Mucosa of descending colon (tissue), 3 donors: ENCODE results near the gene SAMD5. TPM values are rescaled to one million over a fixed set of nuclear protein-coding genes. Genes with fewer than 3 reads are reported as not detected.

ENCODE experiments used
- ATAC-seq: fragments of 200-7000 bp; cut with Tn5 transposase; one replicate; pipeline ENCODE4 v1.9.1; 2020; ENCODE audit warnings: mild to moderate bottlenecking, moderate library complexity
- DNase-seq, 3 donors: peaks; one replicate each; pipeline ENCODE4 v3.0.0-alpha.2; 2020
- H3K36me3 ChIP-seq: fragments of 200-600 bp; one replicate; pipeline ENCODE4 v1.8.0; 2021; ENCODE audit warnings: low read depth, mild to moderate bottlenecking
- H3K4me1 ChIP-seq: fragments of 200-600 bp; one replicate; pipeline ENCODE4 v1.8.0; 2021; ENCODE audit warnings: low read depth, mild to moderate bottlenecking
- H3K4me3 ChIP-seq: fragments of 200-600 bp; one replicate; pipeline ENCODE4 v1.8.0; 2021; ENCODE audit warnings: mild to moderate bottlenecking
- H3K9me3 ChIP-seq: fragments of 200-600 bp; one replicate; pipeline ENCODE4 v1.8.0; 2021; ENCODE audit warnings: mild to moderate bottlenecking
- CTCF ChIP-seq: fragments of 200-600 bp; IDR thresholded peaks from one replicate; pipeline ENCODE4 v1.8.0; 2022; ENCODE audit warnings: antibody characterized with exemption, mild to moderate bottlenecking
- intact Hi-C, 2 donors: fragments of 100-400 bp; cut with DNase I in 1 of 2; cut with micrococcal nuclease in 1 of 2; formaldehyde crosslinking; loops; one replicate each; pipeline versions ENCODE4 v1.11.0 to v1.11.1; 2022; cut with DNase I, micrococcal nuclease
- total RNA-seq, 3 donors: library from RNA; stranded (reverse); fragmentation: NEBNext Ultra II Directional in 2 of 3; extraction: Animal tissue kit (Norgen Biotek cat#: 25700) in 2 of 3; gene quantifications; one replicate each; pipeline versions ENCODE4 v1.2.1 to v1.2.4, GENCODE V29; 2021 to 2023
- donor health status: DM: no; HTN: no; CAD: no; lungs with moderate emphysema.
- donor health status: DM: no; HTN: no; CAD: no.
- donor health status: DM: no; HTN: yes; CAD: no.

The SAMD5 gene
- total RNA-seq, 3 donors from 2014 or later, result 4.7 to 11.1 (median 10.3) TPM

DNA sequence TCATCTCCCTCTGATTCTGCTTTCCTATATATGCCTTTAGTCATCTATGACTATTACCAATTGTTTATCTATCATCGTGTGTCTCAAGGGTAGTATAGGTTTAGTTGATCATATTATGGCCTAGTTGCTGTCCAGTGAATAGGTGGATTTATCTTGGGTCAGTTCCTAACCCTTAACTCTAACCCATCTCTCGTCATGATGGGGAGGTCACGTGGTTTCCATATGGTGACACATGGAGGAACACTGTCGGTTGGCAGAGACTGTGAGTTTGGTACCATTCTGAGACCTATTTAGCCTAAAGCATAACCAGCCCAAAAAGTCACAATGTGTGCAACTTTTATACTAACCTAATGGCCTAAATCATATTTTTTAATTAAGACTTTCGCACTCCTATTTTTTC lies 103.5 kb downstream of the SAMD5 start:
- intact Hi-C loops, result no loop called here
- Histone ChIP-seq H3K4me3 (no peak overlapping the region), H3K36me3 (no peaks in the 10 kb centered on the region), H3K4me1 (no peaks in the 10 kb centered on the region), H3K9me3 (no peaks in the 10 kb centered on the region)
- ATAC-seq (no peak), DNase-seq (no peak)
- TF ChIP-seq CTCF, result no peak

DNA sequence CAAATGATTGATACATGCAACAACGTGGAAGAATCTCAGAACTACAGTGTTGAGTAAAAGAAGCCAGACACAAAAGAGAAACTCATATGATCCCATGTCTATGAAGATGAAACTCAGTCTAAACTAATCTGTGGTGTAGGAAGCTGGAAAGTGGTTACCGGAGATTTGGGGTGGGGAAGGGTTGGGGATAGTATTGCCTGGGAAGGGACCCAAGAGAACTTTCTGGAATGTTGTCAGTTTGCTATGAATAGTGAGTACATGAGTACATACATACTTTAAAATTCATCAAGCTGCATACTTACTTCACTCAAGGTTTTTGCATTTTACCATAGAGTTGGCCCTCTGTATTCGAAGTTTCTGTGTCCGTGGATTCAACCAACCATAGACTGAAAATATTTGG lies 106.0 kb downstream of the SAMD5 start:
- DNase-seq, result no peak
- TF ChIP-seq CTCF, result no peak
- intact Hi-C loops, result no loop called here
- H3K9me3 ChIP-seq, result no peaks in the 10 kb centered on the region
- no peak for ATAC-seq
- H3K4me3 ChIP-seq, result no peak overlapping the region
- no peaks in the 10 kb centered on the region for H3K4me1 ChIP-seq
- H3K36me3 ChIP-seq, result no peaks in the 10 kb centered on the region

DNA sequence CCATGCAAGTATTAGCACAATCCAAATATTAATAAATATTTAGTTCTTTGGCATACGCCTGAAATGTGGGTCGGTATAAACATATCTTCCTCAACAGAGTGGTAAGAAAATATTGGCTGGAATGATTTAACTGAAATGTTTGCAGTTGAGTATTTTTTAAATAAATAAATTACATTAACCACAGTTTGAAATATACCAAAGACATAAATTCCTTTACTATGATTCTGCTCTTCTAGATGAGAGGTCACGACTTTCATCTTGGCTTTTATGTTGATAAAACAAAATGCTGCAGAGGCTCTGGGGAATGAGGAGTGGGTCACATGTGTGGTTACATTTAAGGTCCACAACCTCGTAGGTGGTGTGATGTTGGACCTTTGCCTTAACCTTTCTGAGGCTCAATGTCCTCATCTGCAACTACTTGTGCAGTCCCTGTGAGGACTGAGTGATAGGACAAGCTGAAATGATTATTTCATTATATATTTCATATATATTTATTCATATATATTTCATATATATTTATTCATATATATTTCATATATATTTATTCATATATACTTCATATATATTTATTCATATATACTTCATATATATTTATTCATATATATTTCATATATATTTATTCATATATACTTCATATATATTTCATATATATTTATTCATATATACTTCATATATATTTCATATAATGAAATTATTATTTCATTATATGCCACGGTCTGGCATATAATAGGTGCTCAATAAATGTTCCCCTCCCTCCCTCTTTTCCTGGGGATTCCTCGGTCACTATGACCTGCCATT lies 107.4 kb downstream of the SAMD5 start:
- Histone ChIP-seq H3K4me1 (no peaks in the 10 kb centered on the region), H3K4me3 (no peak overlapping the region), H3K9me3 (no peaks in the 10 kb centered on the region), H3K36me3 (no peaks in the 10 kb centered on the region)
- intact Hi-C loops, result no loop called here
- no peak for TF ChIP-seq CTCF
- DNase-seq, result no peak
- no peak for ATAC-seq

GRCh38 chr6:147617366-147617765 lies 108.9 kb downstream of the SAMD5 start:
- Histone ChIP-seq H3K9me3 (no peaks in the 10 kb centered on the region), H3K36me3 (no peaks in the 10 kb centered on the region), H3K4me3 (no peak overlapping the region), H3K4me1 (no peaks in the 10 kb centered on the region)
- no peak for TF ChIP-seq CTCF
- intact Hi-C loops, result no loop called here
- no peak for ATAC-seq
- DNase-seq, result no peak

GRCh38 chr6:147618457-147618856 lies 110.0 kb downstream of the SAMD5 start:
- intact Hi-C loops, result no loop called here
- H3K36me3 ChIP-seq, result no peaks in the 10 kb centered on the region
- H3K9me3 ChIP-seq, result no peaks in the 10 kb centered on the region
- H3K4me3 ChIP-seq, result no peak overlapping the region
- no peak for TF ChIP-seq CTCF
- ATAC-seq (no peak), DNase-seq (no peak)
- no peaks in the 10 kb centered on the region for H3K4me1 ChIP-seq
